Keratinocyte (primary cell): ENCODE results near the gene SFMBT1. TPM values are rescaled to one million over a fixed set of nuclear protein-coding genes. Genes with fewer than 3 reads are reported as not detected.

Experiments used
- DNase-seq: peaks from one replicate; pipeline ENCODE4 v3.0.0-alpha.2; 2011; ENCODE audit warnings: low read depth, missing footprints, low spot score
- FAIRE-seq: peaks from 2 replicates; lab custom pipeline; 2011; peaks lifted over from hg19 to GRCh38; lab: Jason Lieb, UNC
- H2AFZ ChIP-seq: 2 replicates; pipeline ENCODE4 v1.6.0; 2012; ENCODE audit warnings: low read length, control low read depth, inconsistent platforms; ENCODE audit not compliant: control insufficient read depth
- H3K27ac ChIP-seq: 2 replicates; pipeline ENCODE4 v1.5.1; 2011; ENCODE audit warnings: low read length; ENCODE audit not compliant: control insufficient read depth, insufficient read depth
- H3K27me3 ChIP-seq: 3 replicates; pipeline ENCODE4 v1.6.0; 2011; ENCODE audit warnings: low read length; ENCODE audit not compliant: control insufficient read depth, insufficient read depth; ENCODE audit errors: extremely low read depth
- H3K36me3 ChIP-seq, 2 experiments: 2 replicates in 1 of 2; 3 replicates in 1 of 2; pipeline ENCODE4 v1.5.1; 2011; ENCODE audit warnings: low read length in 2 of 2, mild to moderate bottlenecking in 1 of 2; ENCODE audit not compliant: control insufficient read depth in 2 of 2, insufficient read depth in 2 of 2; ENCODE audit errors: extremely low read depth in 1 of 2
- H3K4me1 ChIP-seq: 3 replicates; pipeline ENCODE4 v1.5.1; 2011; ENCODE audit warnings: low read length; ENCODE audit not compliant: control insufficient read depth, insufficient read depth; ENCODE audit errors: extremely low read depth
- H3K4me2 ChIP-seq: 3 replicates; pipeline ENCODE4 v1.6.0; 2011; ENCODE audit warnings: low read depth, low read length; ENCODE audit not compliant: control insufficient read depth, insufficient read depth; ENCODE audit errors: extremely low read depth
- H3K4me3 ChIP-seq, 3 experiments: fragments of 200-600 bp in 1 of 3; sonication (generic) in 1 of 3; 2 replicates in 2 of 3; 3 replicates in 1 of 3; pipeline ENCODE4 v1.5.1; 2011 to 2016; ENCODE audit warnings: low read length in 3 of 3, mild to moderate bottlenecking in 3 of 3, control low read depth in 2 of 3, inconsistent platforms in 1 of 3, low read depth in 1 of 3, mixed read lengths in 1 of 3, mixed run types in 1 of 3, moderate library complexity in 1 of 3; ENCODE audit not compliant: control insufficient read depth in 2 of 3, insufficient read depth in 2 of 3; ENCODE audit errors: extremely low read depth in 1 of 3
- H3K79me2 ChIP-seq: 2 replicates; pipeline ENCODE4 v1.6.0; 2012; ENCODE audit warnings: low read length; ENCODE audit not compliant: control insufficient read depth, insufficient read depth
- H3K9ac ChIP-seq: 3 replicates; pipeline ENCODE4 v1.6.0; 2011; ENCODE audit warnings: low read length; ENCODE audit not compliant: control insufficient read depth, insufficient read depth; ENCODE audit errors: extremely low read depth
- H3K9me1 ChIP-seq: 3 replicates; pipeline ENCODE4 v1.6.0; 2011; ENCODE audit warnings: low read length; ENCODE audit not compliant: control insufficient read depth, insufficient read depth; ENCODE audit errors: extremely low read depth
- H3K9me3 ChIP-seq: 2 replicates; pipeline ENCODE4 v1.5.1; 2012; ENCODE audit warnings: low read depth, low read length; ENCODE audit not compliant: control insufficient read depth
- H4K20me1 ChIP-seq: 3 replicates; pipeline ENCODE4 v1.6.0; 2011; ENCODE audit warnings: low read length; ENCODE audit not compliant: control insufficient read depth, insufficient read depth; ENCODE audit errors: extremely low read depth
- EZH2 ChIP-seq: IDR thresholded peaks from one replicate; pipeline ENCODE4 v1.6.1; 2012; ENCODE audit warnings: inconsistent platforms, mild to moderate bottlenecking, low read length, moderate library complexity
- dilution Hi-C: fragments of 300-500 bp; cut with MboI; formaldehyde crosslinking; loops from one replicate; pipeline ENCODE4 v1.7.0; 2020; ENCODE audit warnings: low sequenced_read_pairs; ENCODE audit not compliant: extremely low pct_ligation_motif_present
- polyA minus RNA-seq, 3 experiments: library from RNA; depleted of rRNA, polyadenylated mRNA; stranded (reverse); fragments of >200 nt; gene quantifications; 1 replicate in 1 of 3; 2 replicates in 1 of 3; 3 replicates in 1 of 3; pipeline ENCODE4 v1.2.3, GENCODE V29; 2011
- polyA plus RNA-seq, 5 experiments: library from polyadenylated mRNA; depleted of rRNA in 3 of 5; stranded (reverse) in 3 of 5; stranded (forward) in 1 of 5; unstranded in 1 of 5; fragments of >200 nt; gene quantifications; 1 replicate in 1 of 5; 2 replicates in 3 of 5; 3 replicates in 1 of 5; pipeline versions ENCODE4 v1.2.1 to v1.2.3, GENCODE V29; 2011 to 2012; ENCODE audit warnings: missing spikeins in 2 of 5, low read depth in 1 of 5, low replicate concordance in 1 of 5
- TF ChIP-seq, protein P1 (sequence below), 3 experiments: IDR thresholded peaks in 1 of 3; conservative IDR thresholded peaks in 1 of 3; optimal IDR thresholded peaks in 1 of 3; 2 replicates in 2 of 3; 3 replicates in 1 of 3; pipeline versions ENCODE3 to v1.5.1; 2011; ENCODE audit warnings: low read length in 3 of 3, mild to moderate bottlenecking in 3 of 3, moderate library complexity in 2 of 3, control low read depth in 1 of 3, inconsistent platforms in 1 of 3; ENCODE audit not compliant: insufficient read depth in 2 of 3; ENCODE audit errors: extremely low read depth in 1 of 3

The SFMBT1 gene
- polyA plus RNA-seq (2.1 to 4.7 TPM (median 4.1 TPM) in 3 replicates), polyA minus RNA-seq (6.9 to 8.9 TPM (median 8.5 TPM) in 3 replicates)
- 6.2 TPM for polyA plus RNA-seq (2011; ENCODE audit: low read depth)
- 2.0 and 2.7 TPM in 2 replicates for polyA plus RNA-seq (2011; cell fraction: cytosol; rRNA removed)
- polyA plus RNA-seq (2011; cell fraction: nucleus; rRNA removed): 3.5 and 4.0 TPM in 2 replicates
- 3.2 and 4.6 TPM in 2 replicates for polyA plus RNA-seq (2012; ENCODE audit: low replicate concordance)
- polyA minus RNA-seq (2011; cell fraction: cytosol; rRNA and poly(A)+ RNA removed): 7.3 TPM
- 8.7 and 11.2 TPM in 2 replicates for polyA minus RNA-seq (2011; cell fraction: nucleus; rRNA and poly(A)+ RNA removed)

- Histone ChIP-seq H4K20me1 (peaks cover 2% of the 10 kb centered on the region), H2AFZ (peak within 1 kb of the TSS; percentile 84), H3K4me1 (peaks cover 13% of the 10 kb centered on the region), H3K79me2 (peaks cover 8% of the 10 kb centered on the region), H3K27me3 (peaks cover 8% of the 10 kb centered on the region), H3K9me3 (no peaks in the 10 kb centered on the region), H3K36me3 (no peaks in the 10 kb centered on the region), H3K4me2 (peak within 1 kb of the TSS; percentile 76), H3K27ac (peak within 1 kb of the TSS; percentile 45), H3K9ac (peak within 1 kb of the TSS; percentile 69), H3K4me3 (peak within 1 kb of the TSS; percentile 57 to 84 (median 77)), H3K9me1 (no peaks in the 10 kb centered on the region)
- TF ChIP-seq, protein P1, sequence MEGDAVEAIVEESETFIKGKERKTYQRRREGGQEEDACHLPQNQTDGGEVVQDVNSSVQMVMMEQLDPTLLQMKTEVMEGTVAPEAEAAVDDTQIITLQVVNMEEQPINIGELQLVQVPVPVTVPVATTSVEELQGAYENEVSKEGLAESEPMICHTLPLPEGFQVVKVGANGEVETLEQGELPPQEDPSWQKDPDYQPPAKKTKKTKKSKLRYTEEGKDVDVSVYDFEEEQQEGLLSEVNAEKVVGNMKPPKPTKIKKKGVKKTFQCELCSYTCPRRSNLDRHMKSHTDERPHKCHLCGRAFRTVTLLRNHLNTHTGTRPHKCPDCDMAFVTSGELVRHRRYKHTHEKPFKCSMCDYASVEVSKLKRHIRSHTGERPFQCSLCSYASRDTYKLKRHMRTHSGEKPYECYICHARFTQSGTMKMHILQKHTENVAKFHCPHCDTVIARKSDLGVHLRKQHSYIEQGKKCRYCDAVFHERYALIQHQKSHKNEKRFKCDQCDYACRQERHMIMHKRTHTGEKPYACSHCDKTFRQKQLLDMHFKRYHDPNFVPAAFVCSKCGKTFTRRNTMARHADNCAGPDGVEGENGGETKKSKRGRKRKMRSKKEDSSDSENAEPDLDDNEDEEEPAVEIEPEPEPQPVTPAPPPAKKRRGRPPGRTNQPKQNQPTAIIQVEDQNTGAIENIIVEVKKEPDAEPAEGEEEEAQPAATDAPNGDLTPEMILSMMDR (optimal IDR thresholded peaks at IDR 0.05 in 1 of 3, IDR thresholded peaks at IDR 0.05 in 1 of 3, conservative IDR thresholded peaks at IDR 0.05 in 1 of 3; ENCODE audit: extremely low read depth in 1 of 3, insufficient read depth in 2 of 3, low read length in 3 of 3): no peak
- no peak for TF ChIP-seq EZH2
- dilution Hi-C loops: no loop called here
- FAIRE-seq (no peak), DNase-seq (no peak)
These were observed at the start of gene SFMBT1 for GRCh38 chr3:53045518-53046170. Gene SFMBT1 (minus strand): TSS chr3:53046073. CDS start chr3:52969128, 76,945 bp downstream.

DNA sequence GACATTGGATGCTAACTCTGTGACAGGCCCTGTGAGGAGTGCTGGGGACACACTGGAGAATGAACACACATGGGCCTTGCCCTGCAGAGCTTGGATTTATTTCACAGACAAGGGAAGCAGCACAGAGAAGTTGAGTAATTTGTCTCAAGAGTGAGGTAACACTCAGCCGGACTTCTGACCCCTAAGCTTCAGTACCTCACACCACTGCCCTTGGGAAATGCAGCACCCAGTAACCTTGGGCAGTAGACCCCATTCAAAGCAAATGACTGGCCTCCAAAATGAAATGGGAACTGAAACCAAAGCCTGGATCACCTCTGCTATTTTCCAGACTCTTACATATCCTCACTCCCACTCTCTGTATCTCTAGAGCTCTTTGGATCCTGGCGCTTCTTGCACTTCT is 47.1 kb upstream of the SFMBT1 start:
- Histone ChIP-seq H4K20me1 (no peaks in the 10 kb centered on the region), H3K36me3 (peaks cover 11 to 15% of the 10 kb centered on the region in 2 experiments), H3K9me3 (no peaks in the 10 kb centered on the region), H3K9ac (no peak overlapping the region), H3K4me1 (peaks cover 14% of the 10 kb centered on the region), H3K4me2 (no peak overlapping the region), H3K79me2 (no peaks in the 10 kb centered on the region), H3K27ac (no peak overlapping the region), H3K9me1 (no peaks in the 10 kb centered on the region), H3K4me3 (no peak overlapping the region), H2AFZ (no peak overlapping the region), H3K27me3 (no peaks in the 10 kb centered on the region)
- FAIRE-seq (no peak), DNase-seq (no peak)
- dilution Hi-C loops: no loop called here
- no peak for TF ChIP-seq EZH2
- TF ChIP-seq, protein P1 (optimal IDR thresholded peaks at IDR 0.05 in 1 of 3, IDR thresholded peaks at IDR 0.05 in 1 of 3, conservative IDR thresholded peaks at IDR 0.05 in 1 of 3; ENCODE audit: extremely low read depth in 1 of 3, insufficient read depth in 2 of 3, low read length in 3 of 3): no peak
